Small intestine (tissue), 7 donors: Measurements from ENCODE around the gene CAMK2B. TPM values are rescaled to one million over a fixed set of nuclear protein-coding genes. Genes with fewer than 3 reads are reported as not detected.

Source experiments
- DNase-seq, 2 donors: peaks; one replicate each; pipeline versions ENCODE4 v3.0.0 to v3.0.0-alpha.2; 2013
- FAIRE-seq: peaks from 2 replicates; lab custom pipeline; 2012; peaks lifted over from hg19 to GRCh38; lab: Jason Lieb, UNC
- H3K27ac ChIP-seq, 3 donors: one replicate each; pipeline ENCODE4 v1.5.1; 2013; ENCODE audit warnings: low read length in 2 of 3, mild to moderate bottlenecking in 2 of 3, control low read depth in 1 of 3, inconsistent platforms in 1 of 3, low read depth in 1 of 3, moderate library complexity in 1 of 3
- H3K27me3 ChIP-seq, 3 donors: one replicate each; pipeline ENCODE4 v1.6.1; 2013; ENCODE audit warnings: low read length in 3 of 3, inconsistent platforms in 1 of 3; ENCODE audit not compliant: control insufficient read depth in 3 of 3, insufficient read depth in 3 of 3
- H3K36me3 ChIP-seq, 3 donors: one replicate each; pipeline ENCODE4 v1.6.1; 2013; ENCODE audit warnings: low read length in 3 of 3, inconsistent platforms in 1 of 3, low read depth in 1 of 3, mild to moderate bottlenecking in 1 of 3, moderate library complexity in 1 of 3; ENCODE audit not compliant: control insufficient read depth in 3 of 3, insufficient read depth in 2 of 3
- H3K4me1 ChIP-seq, 3 donors: one replicate each; pipeline ENCODE4 v1.6.1; 2013; ENCODE audit warnings: low read length in 2 of 3, inconsistent platforms in 1 of 3, low read depth in 1 of 3, mild to moderate bottlenecking in 1 of 3, moderate library complexity in 1 of 3; ENCODE audit not compliant: control insufficient read depth in 3 of 3, insufficient read depth in 2 of 3
- H3K4me3 ChIP-seq, 3 donors: one replicate each; pipeline ENCODE4 v1.5.1; 2013; ENCODE audit warnings: low read length in 3 of 3, control low read depth in 1 of 3, inconsistent platforms in 1 of 3, low read depth in 1 of 3, mild to moderate bottlenecking in 1 of 3, moderate library complexity in 1 of 3
- H3K9me3 ChIP-seq, 2 donors: one replicate each; pipeline ENCODE4 v1.6.1; 2013; ENCODE audit warnings: low read depth in 1 of 2, low read length in 1 of 2; ENCODE audit not compliant: control insufficient read depth in 2 of 2, insufficient read depth in 1 of 2
- WGBS, 3 donors: extraction: QIAGEN DNeasy Blood & Tissue Kit; methylation state at CpG; one replicate each; pipeline ENCODE4 v1.1.7; 2013; 5-methylcytosine and 5-hydroxymethylcytosine counted together
- polyA plus RNA-seq, 4 donors: library from polyadenylated mRNA; stranded (reverse) in 3 of 4; unstranded in 1 of 4; fragments of 200-250 nt in 3 of 4; fragments of 120-200 nt in 1 of 4; gene quantifications; one replicate each; pipeline versions ENCODE4 v1.2.1 to v1.2.3, GENCODE V29; 2013
- donor health status: healthy with polysubstance abuse.
- donor health status: control.
- donor health status: control.
- donor health status: Bipolar disorder and iron deficiency.
- donor health status: healthy.

CAMK2B gene
- polyA plus RNA-seq, 4 donors: 1.3 to 1.8 (median 1.5) TPM

GRCh38 chr7:44265728-44266127 lies 59.7 kb downstream of the CAMK2B start:
- Histone ChIP-seq H3K27me3 (peaks cover 0 to 16% (median 0%) of the 10 kb centered on the region in 3 donors), H3K4me3 (no peak overlapping the region), H3K27ac (no peak overlapping the region), H3K36me3 (no peaks in the 10 kb centered on the region), H3K4me1 (no peaks in the 10 kb centered on the region), H3K9me3 (no peaks in the 10 kb centered on the region)
- no peak for DNase-seq
- FAIRE-seq: no peak
- 74 to 78% (median 75%) methylated on average over 8 of the region's 8 CpGs for WGBS, 3 donors

GRCh38 chr7:44264221-44264931 lies 61.0 kb downstream of the CAMK2B start:
- FAIRE-seq: no peak
- H3K27me3 ChIP-seq: peaks cover 0 to 16% (median 0%) of the 10 kb centered on the region in 3 donors

GRCh38 chr7:44263326-44264082 lies 61.9 kb downstream of the CAMK2B start:
- WGBS, 3 donors: 53 to 69% (median 62%) methylated on average over 19 to 20 of the region's 20 CpGs
- H3K4me1 ChIP-seq: no peaks in the 10 kb centered on the region
- no peaks in the 10 kb centered on the region for H3K36me3 ChIP-seq
- FAIRE-seq: no peak
- H3K27ac ChIP-seq: no peak overlapping the region
- peaks cover 0 to 16% (median 0%) of the 10 kb centered on the region in 3 donors for H3K27me3 ChIP-seq
- DNase-seq: no peak
- no peaks in the 10 kb centered on the region for H3K9me3 ChIP-seq
- no peak overlapping the region for H3K4me3 ChIP-seq

More at GRCh38 chr7:44264221-44264931, 61.0 kb downstream of the CAMK2B start:
- H3K4me3 ChIP-seq: no peak overlapping the region
- H3K4me1 ChIP-seq: no peaks in the 10 kb centered on the region
- 11 to 40% (median 21%) methylated on average over 11 of the region's 11 CpGs for WGBS, 3 donors
- no peaks in the 10 kb centered on the region for H3K9me3 ChIP-seq
- DNase-seq: peak; percentile 11 to 16
- no peaks in the 10 kb centered on the region for H3K36me3 ChIP-seq
- no peak overlapping the region for H3K27ac ChIP-seq

- DNase-seq (no peak), FAIRE-seq (no peak)
- Histone ChIP-seq H3K36me3 (no peaks in the 10 kb centered on the region), H3K9me3 (no peaks in the 10 kb centered on the region), H3K27me3 (peaks cover 0 to 9% (median 0%) of the 10 kb centered on the region in 3 donors), H3K27ac (no peak overlapping the region), H3K4me3 (no peak overlapping the region), H3K4me1 (no peaks in the 10 kb centered on the region)
- 92 to 97% (median 93%) methylated on average over 9 of the region's 9 CpGs for WGBS, 3 donors
Observed at GRCh38 chr7:44262031-44262430, 63.4 kb downstream of the CAMK2B start.

- DNase-seq (no peak), FAIRE-seq (no peak)
- Histone ChIP-seq H3K27ac (no peak overlapping the region), H3K27me3 (peaks cover 0 to 8% (median 0%) of the 10 kb centered on the region in 3 donors), H3K9me3 (no peaks in the 10 kb centered on the region), H3K36me3 (no peaks in the 10 kb centered on the region), H3K4me1 (no peaks in the 10 kb centered on the region), H3K4me3 (no peak overlapping the region)
- 71 to 78% (median 77%) methylated on average over 5 of the region's 5 CpGs for WGBS, 3 donors
Observed at GRCh38 chr7:44261240-44261639, 64.2 kb downstream of the CAMK2B start.

- Histone ChIP-seq H3K27me3 (peaks cover 0 to 8% (median 0%) of the 10 kb centered on the region in 3 donors), H3K4me1 (no peaks in the 10 kb centered on the region), H3K9me3 (no peaks in the 10 kb centered on the region), H3K4me3 (no peak overlapping the region), H3K36me3 (no peaks in the 10 kb centered on the region), H3K27ac (peak overlapping the region in 1 of 3 donors; percentile 47)
- WGBS, 3 donors: 69 to 91% (median 82%) methylated on average over 18 of the region's 18 CpGs
- no peak for FAIRE-seq
- no peak for DNase-seq
Observed at GRCh38 chr7:44259547-44260457, 65.6 kb downstream of the CAMK2B start.

GRCh38 chr7:44258865-44259546 lies 66.4 kb downstream of the CAMK2B start:
- FAIRE-seq: no peak
- no peak overlapping the region for H3K4me3 ChIP-seq
- no peaks in the 10 kb centered on the region for H3K4me1 ChIP-seq
- H3K36me3 ChIP-seq: no peaks in the 10 kb centered on the region
- no peaks in the 10 kb centered on the region for H3K9me3 ChIP-seq
- no peak for DNase-seq
- peaks cover 0 to 3% (median 0%) of the 10 kb centered on the region in 3 donors for H3K27me3 ChIP-seq
- 84 to 92% (median 89%) methylated on average over 13 to 14 of the region's 14 CpGs for WGBS, 3 donors
- H3K27ac ChIP-seq: peak overlapping the region in 1 of 3 donors; percentile 47
